Measurements from ENCODE around the gene BBS2. TPM values are rescaled to one million over a fixed set of nuclear protein-coding genes. Genes with fewer than 3 reads are reported as not detected.

Gene BBS2
- total RNA-seq, 1 experiment from 2014 or later, result 56.3 TPM

DNA sequence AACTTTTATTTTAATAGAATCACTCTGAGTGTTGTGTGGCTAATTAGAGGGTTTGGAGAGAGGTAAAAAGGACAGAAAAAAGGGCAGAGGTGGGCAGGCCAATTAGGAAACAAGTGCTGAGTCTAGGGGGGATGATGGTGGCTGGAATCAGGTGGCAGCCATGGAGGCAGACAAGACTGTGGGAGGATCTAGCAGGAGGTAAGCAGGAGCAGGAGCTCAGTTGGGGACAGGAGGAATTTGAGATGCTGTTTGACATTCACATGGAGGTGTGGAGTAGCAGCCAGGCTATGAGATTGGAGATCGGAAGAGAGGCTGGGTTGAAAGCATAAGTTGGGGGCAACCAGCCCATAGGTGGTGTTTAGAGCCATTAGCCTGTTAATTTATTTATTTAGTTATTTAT, 41.3 kb upstream of the BBS2 start:
- no peak for DNase-seq
- no peak overlapping the region for H2AFZ ChIP-seq
- BruUV-seq (replicated peaks), result no TSS peak
- no peaks in the 10 kb centered on the region for H4K20me1 ChIP-seq (ENCODE audit: insufficient read depth)
- no peak overlapping the region for H3K4me2 ChIP-seq
- TF ChIP-seq EZH2 (IDR thresholded peaks at IDR 0.05; ENCODE audit: low read depth), result no peak
- H3K36me3 ChIP-seq (ENCODE audit: low read depth), result no peaks in the 10 kb centered on the region
- no peaks in the 10 kb centered on the region for H3K9me2 ChIP-seq (ENCODE audit: insufficient read depth)
- ChIA-PET POLR2A (ENCODE audit: unreplicated experiment) (no interaction called here), CTCF (no interaction called here)
- H3K9me3 ChIP-seq (ENCODE audit: insufficient read depth, low read depth), result no peaks in the 10 kb centered on the region
- H3F3A ChIP-seq (ENCODE audit: insufficient read depth, low read depth), result no peaks in the 10 kb centered on the region
- no peaks in the 10 kb centered on the region for H3K4me1 ChIP-seq (replicated peaks; ENCODE audit: insufficient read depth)
- no peak overlapping the region for H3K4me3 ChIP-seq
- intact Hi-C loops (cut with micrococcal nuclease; ENCODE audit: unreplicated experiment), result no loop called here
- H3K79me2 ChIP-seq (ENCODE audit: low read depth), result no peaks in the 10 kb centered on the region
- no peak overlapping the region for H3K27ac ChIP-seq
- peaks cover under 1% of the 10 kb centered on the region; the same call in 1 of the 2 replicates for H3K27me3 ChIP-seq (ENCODE audit: insufficient read depth, low read depth)

DNA sequence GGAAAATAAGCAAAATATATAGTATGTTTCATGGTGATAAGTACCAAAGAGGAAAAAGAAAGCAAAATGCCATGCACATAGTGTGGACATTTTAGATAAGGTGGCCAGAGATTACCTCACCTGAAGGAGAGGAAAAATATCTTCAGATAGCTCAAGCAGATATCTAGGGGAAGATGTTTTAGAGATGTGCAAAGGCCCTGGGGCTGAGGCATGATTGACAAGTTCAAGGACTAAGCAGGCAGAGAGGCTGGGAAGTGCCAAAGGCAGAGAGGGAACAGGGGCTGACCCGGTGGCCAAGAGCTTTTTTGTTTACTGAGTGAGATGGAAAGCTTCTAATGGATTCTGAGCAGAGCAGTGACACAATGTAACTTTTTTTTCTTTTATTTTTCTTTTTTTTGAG, 40.6 kb upstream of the BBS2 start:
- Histone ChIP-seq H3K27me3 (ENCODE audit: insufficient read depth, low read depth) (peaks cover 7% of the 10 kb centered on the region; the same call in 1 of the 2 replicates), H3K9me2 (ENCODE audit: insufficient read depth) (no peaks in the 10 kb centered on the region), H3K9me3 (ENCODE audit: insufficient read depth, low read depth) (no peaks in the 10 kb centered on the region), H3K4me1 (replicated peaks; ENCODE audit: insufficient read depth) (no peaks in the 10 kb centered on the region), H3K79me2 (ENCODE audit: low read depth) (no peaks in the 10 kb centered on the region), H4K20me1 (ENCODE audit: insufficient read depth) (no peaks in the 10 kb centered on the region), H3K4me3 (no peak overlapping the region), H3K4me2 (no peak overlapping the region), H3K36me3 (ENCODE audit: low read depth) (no peaks in the 10 kb centered on the region), H2AFZ (no peak overlapping the region), H3K27ac (no peak overlapping the region), H3F3A (ENCODE audit: insufficient read depth, low read depth) (no peaks in the 10 kb centered on the region)
- ChIA-PET POLR2A (ENCODE audit: unreplicated experiment) (interaction anchor here (0.7 kb wide), 1 partner anchor 220 kb away, joined by 3 read pairs; no protein-coding TSS in a partner anchor), CTCF (no interaction called here)
- no TSS peak for BruUV-seq (replicated peaks)
- no peak for TF ChIP-seq EZH2 (IDR thresholded peaks at IDR 0.05; ENCODE audit: low read depth)
- no peak for TF ChIP-seq CTCF (conservative IDR thresholded peaks at IDR 0.05)
- intact Hi-C loops (cut with micrococcal nuclease; ENCODE audit: unreplicated experiment), result no loop called here
- DNase-seq, result no peak

GRCh38 chr16:56559109-56559508, 39.3 kb upstream of the BBS2 start:
- Histone ChIP-seq H3K36me3 (ENCODE audit: low read depth) (no peaks in the 10 kb centered on the region), H2AFZ (no peak overlapping the region), H3K4me1 (replicated peaks; ENCODE audit: insufficient read depth) (no peaks in the 10 kb centered on the region), H3K4me3 (no peak overlapping the region), H3K4me2 (no peak overlapping the region), H3K27ac (no peak overlapping the region), H3F3A (ENCODE audit: insufficient read depth, low read depth) (no peaks in the 10 kb centered on the region), H3K9me2 (ENCODE audit: insufficient read depth) (no peaks in the 10 kb centered on the region), H4K20me1 (ENCODE audit: insufficient read depth) (no peaks in the 10 kb centered on the region), H3K79me2 (ENCODE audit: low read depth) (no peaks in the 10 kb centered on the region), H3K27me3 (ENCODE audit: insufficient read depth, low read depth) (peaks cover 18% of the 10 kb centered on the region; the same call in 1 of the 2 replicates), H3K9me3 (ENCODE audit: insufficient read depth, low read depth) (no peaks in the 10 kb centered on the region)
- BruUV-seq (replicated peaks), result no TSS peak
- TF ChIP-seq CTCF (conservative IDR thresholded peaks at IDR 0.05) (no peak), EZH2 (IDR thresholded peaks at IDR 0.05; ENCODE audit: low read depth) (no peak)
- no peak for DNase-seq
- intact Hi-C loops (cut with micrococcal nuclease; ENCODE audit: unreplicated experiment), result no loop called here
- POLR2A ChIA-PET (ENCODE audit: unreplicated experiment), result no interaction called here
- CTCF ChIA-PET, result no interaction called here
